GM19328 (cell line): Measurements from ENCODE around the gene MRO.

ENCODE experiments used
- ATAC-seq: cut with Tn5 transposase; IDR thresholded peaks from one replicate; pipeline ENCODE4 v1.9.1; 2021; ENCODE audit warnings: mild to moderate bottlenecking, moderate library complexity; ENCODE audit not compliant: unreplicated experiment

Gene MRO

GRCh38 chr18:50748243-50749229 is 71.3 kb downstream of the MRO start:
- ATAC-seq = no peak

GRCh38 chr18:50747849-50748242 is 72.0 kb downstream of the MRO start:
- ATAC-seq = no peak

- no peak for ATAC-seq
Observed at GRCh38 chr18:50745945-50746344, 73.9 kb downstream of the MRO start.
